HG02610 (cell line): Measurements from ENCODE around the gene OR51E1.

Source experiments
- ATAC-seq: cut with Tn5 transposase; IDR thresholded peaks from one replicate; pipeline ENCODE4 v1.9.1; 2021; ENCODE audit warnings: mild to moderate bottlenecking, moderate library complexity; ENCODE audit not compliant: unreplicated experiment

The OR51E1 gene

DNA sequence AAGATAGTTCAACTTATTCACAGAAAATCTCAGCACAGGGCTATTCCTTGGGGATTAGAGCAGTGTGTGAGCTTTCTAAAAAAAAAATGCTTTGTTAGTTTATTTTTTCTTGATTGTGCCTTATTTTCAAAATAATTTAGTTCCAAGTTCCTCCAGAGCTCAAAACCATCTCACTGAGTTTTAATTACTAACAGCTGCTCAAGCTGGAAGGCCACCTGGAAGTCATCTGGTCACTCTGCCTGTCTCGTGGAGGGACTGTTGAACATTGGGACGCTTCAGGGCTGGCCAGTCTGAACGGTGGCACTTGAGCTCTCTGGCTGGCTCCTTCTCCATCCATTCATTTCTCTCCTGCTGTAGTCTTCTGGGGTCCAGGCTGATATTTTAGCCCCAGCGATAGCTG is 4.0 kb downstream of the OR51E1 start:
- ATAC-seq = no peak

DNA sequence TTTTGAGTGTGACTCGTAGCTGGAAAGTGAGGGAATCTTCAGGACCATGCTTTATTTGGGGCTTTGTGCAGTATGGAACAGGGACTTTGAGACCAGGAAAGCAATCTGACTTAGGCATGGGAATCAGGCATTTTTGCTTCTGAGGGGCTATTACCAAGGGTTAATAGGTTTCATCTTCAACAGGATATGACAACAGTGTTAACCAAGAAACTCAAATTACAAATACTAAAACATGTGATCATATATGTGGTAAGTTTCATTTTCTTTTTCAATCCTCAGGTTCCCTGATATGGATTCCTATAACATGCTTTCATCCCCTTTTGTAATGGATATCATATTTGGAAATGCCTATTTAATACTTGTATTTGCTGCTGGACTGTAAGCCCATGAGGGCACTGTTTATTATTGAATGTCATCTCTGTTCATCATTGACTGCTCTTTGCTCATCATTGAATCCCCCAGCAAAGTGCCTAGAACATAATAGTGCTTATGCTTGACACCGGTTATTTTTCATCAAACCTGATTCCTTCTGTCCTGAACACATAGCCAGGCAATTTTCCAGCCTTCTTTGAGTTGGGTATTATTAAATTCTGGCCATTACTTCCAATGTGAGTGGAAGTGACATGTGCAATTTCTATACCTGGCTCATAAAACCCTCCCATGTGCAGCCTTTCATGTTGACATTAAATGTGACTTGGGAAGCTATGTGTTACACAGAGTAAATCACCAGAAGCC is 11.0 kb downstream of the OR51E1 start:
- ATAC-seq = no peak

DNA sequence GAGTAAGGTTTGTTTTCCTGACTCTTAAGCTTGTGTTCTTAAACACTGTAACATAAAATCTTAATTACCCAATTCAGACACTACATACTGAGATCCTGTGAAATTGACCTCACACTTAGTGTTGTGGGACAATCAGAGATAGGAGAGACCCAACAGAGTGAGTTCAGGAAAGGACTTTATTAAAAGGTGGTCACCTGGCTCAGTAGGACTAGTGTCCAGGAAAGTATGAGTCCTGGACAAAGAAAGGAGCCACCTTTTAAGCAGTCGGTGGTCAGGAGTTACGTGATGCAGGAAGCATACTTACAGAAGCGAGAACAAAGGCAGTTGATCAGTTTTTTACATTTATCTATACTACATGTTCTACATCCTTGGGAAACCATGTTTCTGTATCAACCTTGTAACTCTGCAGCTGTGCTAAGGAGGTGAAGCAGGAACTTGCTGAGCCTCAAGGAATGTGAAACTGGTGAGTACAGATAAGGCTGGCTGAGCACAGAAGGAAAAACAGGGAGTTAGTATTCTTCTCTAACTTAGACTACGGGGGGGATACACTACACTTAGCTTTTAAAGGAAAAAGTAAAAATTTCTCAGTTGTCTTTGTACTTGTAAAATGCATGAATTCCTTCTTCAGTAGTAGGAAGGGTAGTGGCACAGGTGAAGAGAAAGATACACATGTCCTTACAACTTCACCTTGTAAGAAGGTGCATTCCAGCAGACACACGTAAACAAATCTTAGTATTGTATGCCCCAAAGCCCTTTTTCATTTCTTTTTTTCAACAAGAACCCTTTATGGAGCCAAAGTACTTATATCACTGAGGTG is 15.1 kb downstream of the OR51E1 start:
- no peak for ATAC-seq

DNA sequence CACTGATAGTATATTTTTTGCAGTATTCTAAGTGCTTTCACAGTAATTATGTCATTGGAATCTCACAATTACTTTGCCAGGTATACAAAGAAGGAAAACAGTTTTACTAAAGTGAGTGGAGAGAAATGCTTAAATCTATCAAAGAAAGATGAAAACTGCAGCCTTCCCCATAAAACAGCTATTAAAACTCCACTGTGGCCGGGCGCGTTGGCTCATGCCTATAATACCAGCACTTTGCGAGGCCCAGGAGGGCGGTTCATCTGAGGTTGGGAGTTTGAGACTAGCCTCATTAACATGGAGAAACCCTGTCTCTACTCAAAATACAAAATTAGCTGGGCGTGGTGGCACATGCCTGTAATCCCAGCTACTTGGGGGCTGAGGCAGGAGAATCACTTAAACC is 19.1 kb downstream of the OR51E1 start:
- no peak for ATAC-seq

DNA sequence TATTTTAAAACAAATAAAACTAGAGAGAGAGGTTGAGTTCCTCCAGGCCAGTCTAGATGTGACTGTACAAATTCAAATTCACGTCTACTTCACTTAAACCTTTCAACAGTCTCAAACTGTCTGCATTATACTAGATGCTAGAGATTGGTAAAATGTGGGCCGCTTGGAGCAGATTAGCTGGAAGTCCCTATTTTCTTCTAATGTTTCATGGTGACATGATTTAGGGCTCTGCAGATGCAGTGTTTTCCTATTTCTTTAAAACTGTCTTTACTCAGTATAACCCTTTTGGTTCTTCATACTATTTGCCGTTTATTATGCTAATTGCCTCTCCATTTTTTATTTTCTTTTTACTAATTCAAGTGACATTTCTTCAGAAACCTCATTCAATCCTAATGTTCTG is 20.4 kb downstream of the OR51E1 start:
- no peak for ATAC-seq

DNA sequence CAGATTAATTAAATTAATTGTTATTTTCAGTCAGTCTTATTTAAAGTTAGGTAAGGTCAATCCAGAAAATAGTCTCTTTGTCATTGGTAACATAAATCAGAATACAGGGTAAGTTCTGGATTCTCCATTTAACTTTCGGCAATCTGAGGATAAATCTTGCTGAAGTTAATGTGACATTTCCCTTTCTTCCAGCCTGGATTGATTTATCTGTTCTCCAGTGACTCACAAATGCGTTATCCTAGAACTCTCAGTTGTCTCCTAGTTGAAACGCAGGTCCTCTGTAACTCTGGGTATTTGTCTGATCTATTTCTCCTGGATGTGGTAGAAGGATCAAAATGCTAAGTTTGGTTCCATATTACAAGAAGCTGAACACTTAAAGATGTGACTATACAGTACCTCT is 21.0 kb downstream of the OR51E1 start:
- ATAC-seq = no peak

DNA sequence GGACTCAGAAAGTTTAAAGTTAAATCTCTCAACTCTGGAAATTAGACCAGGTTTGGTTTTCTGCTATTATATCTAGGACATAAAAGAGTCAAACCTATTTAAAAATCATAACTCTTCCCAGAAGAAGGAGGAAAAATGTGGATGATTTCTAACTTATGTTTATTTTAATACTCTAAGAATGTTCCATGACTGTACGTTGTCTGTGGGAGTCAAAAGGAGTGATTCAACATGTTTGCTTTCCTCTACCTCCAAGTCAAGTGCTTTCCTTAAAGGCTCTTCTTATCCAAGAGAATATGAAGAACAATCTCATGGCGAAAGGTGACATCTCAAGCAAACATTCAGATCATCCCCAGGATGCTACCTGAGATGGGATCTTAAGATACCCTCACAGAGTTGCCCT is 21.6 kb downstream of the OR51E1 start:
- no peak for ATAC-seq

DNA sequence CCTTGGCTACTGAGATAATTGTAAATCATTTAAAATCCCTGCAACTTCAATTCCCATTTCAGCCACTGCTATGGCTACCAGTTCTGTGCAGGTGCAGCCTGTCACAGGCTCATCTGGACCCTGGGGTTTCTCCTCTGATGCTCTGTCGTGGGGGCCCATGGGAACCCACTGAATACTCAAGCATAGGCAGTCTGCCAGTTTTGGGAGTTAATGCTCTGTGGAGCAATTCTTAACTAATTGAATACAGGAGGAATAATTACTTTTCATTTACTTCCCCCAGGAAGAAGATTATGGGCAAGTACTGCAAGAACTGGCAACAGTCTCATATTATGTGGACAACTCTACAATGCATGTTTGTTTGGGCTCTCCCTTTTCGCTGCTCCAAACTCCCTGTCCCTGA is 28.0 kb downstream of the OR51E1 start:
- no peak for ATAC-seq

DNA sequence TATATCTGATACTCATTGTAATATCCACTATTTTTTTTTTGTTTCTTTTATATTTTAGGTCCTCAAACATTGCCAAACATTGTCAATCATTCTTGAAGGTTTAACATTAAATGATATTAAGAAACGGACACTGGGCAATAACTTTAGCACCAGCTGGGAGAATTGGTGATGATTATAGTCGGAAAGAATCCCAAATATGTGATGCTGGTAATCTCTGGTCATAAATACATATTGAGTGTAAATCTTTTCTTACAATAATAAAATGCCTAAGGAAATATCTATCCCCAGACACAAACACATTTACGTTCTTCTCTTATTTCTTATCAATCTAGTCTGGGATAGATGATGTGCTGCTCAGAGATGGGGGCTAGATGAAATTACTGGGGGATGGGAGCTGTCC is 28.7 kb downstream of the OR51E1 start:
- ATAC-seq = no peak

DNA sequence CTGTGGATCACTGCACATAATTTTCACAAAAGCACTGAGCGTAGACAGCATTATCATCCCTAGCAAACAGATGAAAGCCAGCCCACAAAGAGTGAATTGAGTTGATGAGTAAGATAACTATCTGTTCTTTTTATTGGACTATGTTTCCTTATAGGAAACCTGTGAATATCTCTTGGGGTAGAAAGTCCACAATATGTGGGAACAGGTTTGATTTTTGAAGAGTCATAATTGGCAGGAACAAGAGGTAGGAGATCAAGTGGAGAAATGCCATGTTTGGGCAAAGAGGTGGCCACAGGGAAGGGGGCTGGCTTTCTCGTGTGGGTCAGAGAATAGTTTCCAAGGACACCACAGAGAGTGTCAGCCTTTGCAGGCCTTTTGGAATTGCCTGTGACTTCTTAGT is 30.0 kb downstream of the OR51E1 start:
- no peak for ATAC-seq

DNA sequence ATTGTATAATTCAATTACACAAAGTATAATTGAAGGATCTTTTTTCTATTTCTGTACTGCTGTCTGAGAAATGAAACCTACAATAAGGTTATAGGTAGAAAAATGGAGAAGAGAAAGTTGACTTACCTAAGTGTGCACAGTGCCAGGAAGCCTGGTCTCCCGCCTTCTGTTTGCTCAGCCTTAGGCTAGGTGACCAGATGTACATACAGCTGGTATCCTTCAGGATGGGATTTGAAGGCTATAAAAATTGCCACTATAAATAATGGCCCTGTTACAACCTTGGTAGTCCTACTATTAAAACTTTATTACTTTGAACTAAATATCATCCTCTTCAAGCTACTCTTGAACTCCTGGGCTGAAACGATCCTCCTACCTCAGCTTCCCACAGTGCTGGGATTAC is 34.2 kb downstream of the OR51E1 start:
- ATAC-seq = no peak

DNA sequence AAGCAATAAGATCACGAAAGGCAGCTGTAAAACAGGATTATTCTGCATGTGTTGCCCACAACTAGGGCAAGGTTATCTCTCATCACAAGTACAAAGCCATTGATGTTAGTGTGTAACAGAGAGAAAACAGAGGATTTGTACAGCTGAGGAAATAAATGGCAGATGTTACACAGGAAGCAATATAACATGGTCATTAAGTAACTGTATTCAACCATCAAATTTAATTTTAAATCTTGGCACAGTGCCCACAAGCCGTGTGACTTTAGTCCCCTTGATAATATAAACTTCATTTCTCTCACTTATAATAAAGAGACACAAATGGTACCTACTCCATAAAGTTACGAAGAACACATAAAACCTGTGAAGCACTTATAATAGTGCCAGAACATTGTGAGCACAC is 36.6 kb downstream of the OR51E1 start:
- no peak for ATAC-seq

DNA sequence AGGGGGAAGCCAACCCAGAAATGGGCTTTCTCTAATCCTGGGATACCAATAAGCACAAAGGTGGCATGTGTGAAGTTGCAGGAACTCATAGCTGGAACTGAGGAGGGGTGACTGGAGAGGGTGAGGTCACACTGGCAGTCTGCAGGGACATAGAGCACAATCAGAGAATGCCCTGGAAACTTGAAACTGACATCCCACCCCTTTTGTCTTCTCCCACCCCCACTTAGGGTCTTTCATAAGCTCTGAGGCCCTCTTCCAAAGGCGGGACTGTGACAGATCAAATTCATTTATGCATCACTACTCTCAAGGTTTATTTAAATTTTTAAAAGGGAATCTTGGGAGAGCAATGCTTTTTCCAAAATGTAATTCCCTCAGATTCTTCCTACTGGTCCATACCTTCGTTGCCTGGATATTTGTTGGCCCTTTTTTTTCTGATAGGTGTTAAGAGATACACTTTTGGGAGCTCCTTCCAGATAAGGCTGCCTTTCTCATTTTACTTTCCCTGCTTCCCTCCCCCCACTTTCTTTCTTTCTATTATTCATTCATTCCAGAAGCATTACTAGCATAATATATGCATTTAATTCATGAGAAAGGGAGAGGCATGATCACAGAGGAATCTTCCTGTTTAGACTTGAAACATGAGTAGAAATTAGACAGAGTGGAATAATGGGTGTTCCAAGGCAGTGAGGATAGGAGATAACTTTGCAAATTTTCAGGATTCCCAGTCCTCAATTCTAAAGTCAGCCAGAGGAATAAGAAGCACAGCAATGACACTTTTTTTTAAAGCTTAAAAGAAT is 39.0 kb downstream of the OR51E1 start:
- ATAC-seq = no peak

DNA sequence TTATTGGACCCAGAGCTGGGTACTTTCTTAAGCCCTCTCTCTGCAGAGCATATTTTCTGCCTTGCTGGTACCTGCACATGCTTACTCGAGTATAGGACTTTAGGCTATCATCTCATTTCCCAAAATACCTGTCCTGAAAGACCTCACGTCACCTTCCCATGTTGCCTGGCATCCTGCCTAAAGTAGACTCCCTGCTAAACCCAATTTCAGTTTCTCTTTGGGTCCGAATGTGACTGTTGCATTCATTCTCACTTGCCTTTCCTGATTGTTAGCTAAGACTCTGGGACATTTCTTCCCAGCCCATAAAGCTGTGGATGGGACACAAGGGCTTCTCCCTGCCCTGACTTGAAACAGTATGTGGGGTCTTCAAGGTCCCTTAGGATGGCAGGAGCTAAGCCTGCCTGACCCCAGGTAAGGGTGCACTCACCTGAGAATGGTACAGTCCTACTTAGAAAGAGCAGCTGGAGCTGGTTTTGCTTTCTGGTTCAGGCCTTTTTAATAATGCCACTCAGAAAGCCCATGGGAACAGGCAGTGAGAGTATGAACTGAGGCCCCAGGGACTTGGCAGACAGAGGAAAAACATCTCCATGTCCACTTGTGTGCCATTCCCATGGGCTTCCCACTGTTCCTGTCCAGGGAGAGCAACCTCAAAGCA is 41.0 kb downstream of the OR51E1 start:
- ATAC-seq = no peak

DNA sequence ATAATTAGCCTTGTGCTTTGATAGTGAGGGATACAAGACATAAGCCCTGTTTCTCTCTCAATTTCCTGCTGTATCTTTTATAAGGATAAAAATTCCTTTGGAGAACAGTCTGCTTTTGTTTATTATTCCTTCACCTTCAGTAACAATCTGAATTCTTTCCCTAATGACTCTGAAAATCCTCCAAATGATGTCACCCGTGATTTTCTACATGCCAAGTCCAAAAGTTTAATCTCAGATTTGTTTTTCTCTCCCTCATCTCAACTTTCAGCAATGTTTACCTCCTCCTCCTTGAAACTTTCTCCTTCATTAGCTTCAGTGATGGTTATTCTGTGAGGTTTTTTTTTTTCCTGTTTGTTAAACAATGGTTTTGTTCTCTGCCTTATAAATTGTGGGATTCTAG is 51.7 kb downstream of the OR51E1 start:
- no peak for ATAC-seq

DNA sequence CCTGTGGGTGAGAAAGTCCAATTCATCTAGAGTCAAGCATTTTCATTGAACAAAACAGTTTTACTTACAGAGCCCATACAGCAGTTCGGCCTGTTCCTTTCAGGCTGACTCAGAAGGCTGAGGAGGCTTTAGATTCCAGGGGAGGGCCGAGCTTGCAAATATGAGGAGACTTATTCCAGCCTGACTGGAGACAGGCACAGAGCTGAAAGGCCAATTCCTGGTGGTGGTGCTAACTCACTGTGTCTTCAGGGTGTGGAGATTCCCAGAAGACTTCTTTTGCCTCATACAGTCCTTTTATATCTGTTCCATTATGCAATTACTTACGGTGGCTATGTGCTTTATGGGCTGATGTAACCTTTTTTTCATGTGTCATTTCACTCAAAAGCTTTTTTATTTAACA is 53.8 kb downstream of the OR51E1 start, which contains the start of gene OR51E2:
OR51E2 (minus strand) TSS at position 269 of the 400 bp plus-strand sequence. CDS start 15,142 bp downstream, outside the sequence.
- no peak for ATAC-seq

DNA sequence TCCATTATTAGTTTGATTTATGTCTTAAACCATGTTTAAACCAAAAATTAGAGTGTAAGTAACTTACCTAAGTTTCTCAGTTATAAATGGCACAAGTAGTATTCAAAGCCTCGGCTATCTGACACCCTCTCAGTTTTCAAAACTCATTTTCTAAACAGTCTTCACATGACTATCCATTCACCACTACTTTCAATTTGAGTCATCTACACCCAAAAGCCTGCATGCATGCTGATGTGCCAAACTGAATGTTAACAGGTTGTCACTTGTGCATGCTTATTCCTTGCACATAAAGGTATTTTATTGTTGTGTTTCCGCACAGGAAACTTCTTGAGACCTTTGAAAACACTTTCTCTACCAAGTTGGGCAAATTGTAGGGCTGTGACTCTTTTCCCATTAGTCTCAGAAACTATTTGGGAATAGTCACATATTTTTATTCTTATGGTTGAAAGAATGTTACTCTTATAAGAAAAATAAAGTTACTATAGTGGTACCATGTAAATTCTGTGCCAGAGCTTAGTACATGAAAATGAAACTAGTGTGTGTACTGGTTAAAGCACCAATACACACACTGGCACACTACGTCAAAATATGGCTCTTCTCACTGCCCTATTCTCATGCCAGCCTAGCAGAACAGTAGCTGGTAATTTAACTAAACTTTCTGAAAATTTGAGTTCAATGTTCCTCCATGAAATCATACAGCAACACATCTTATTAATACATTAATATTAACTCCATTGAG is 56.1 kb downstream of the OR51E1 start:
- ATAC-seq = peak; percentile 90

DNA sequence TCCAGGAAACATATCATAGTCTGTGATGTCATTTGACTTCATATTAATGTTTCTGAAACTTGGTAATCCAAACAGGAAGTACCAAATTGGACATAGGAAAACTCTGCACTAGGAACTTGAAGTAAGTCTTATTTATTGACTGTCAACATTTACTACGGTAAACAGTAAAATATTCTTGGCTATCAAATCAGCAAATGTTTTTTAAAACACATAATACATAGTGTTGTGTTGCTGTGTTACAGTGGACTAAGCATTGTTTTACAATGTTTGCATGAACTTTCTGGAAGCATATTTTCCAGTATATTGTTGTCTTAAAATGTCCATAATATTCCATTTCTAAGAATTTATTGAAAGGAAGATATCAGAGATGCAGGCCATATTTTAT is 56.6 kb downstream of the OR51E1 start:
- ATAC-seq = no peak

DNA sequence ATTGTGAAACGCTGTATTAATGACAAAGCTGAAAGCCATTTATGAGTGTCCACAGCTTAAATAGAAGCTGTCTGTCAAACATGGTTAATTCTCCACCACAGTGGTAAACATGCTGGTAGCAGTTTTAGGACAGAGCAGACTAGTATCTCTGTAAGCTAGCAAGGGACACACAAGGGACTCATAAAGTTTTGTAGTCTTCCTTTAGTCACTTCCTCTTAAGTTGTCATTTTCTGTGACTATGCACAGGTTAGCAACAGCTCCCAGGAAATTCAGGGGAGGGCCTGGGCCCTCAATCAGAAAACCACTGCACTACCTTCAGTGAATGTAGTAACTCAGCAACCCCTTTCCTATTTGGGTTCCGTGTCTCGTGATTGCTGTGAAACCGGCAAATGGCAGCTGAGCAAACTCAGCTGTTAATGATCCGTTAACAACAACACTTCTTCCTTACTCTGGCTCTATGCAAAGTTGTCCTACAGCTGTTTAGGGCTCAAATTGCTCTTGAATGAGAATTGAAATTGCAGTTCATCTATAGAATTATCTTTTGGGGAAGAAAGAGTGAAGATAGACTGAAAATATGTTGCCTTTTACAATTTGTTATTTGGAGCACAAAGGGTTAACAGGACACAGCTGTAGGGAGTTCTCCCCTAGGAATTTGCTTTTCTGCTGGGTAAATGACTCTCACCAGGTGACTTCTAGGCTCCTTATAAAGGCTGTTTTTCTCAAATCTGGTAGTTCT is 60.4 kb downstream of the OR51E1 start, which contains the start of gene MMP26:
MMP26 (plus strand) TSS at position 731 of the 736 bp plus-strand sequence.
- ATAC-seq = peak; percentile 57
